NCI-H128 (cell line): ENCODE results near the gene ARID2.

ENCODE experiments used
- DNase-seq: peaks from one replicate; lab custom pipeline; 2025; ENCODE audit not compliant: unreplicated experiment; lab: John Stamatoyannopoulos, UW

Gene ARID2

DNA sequence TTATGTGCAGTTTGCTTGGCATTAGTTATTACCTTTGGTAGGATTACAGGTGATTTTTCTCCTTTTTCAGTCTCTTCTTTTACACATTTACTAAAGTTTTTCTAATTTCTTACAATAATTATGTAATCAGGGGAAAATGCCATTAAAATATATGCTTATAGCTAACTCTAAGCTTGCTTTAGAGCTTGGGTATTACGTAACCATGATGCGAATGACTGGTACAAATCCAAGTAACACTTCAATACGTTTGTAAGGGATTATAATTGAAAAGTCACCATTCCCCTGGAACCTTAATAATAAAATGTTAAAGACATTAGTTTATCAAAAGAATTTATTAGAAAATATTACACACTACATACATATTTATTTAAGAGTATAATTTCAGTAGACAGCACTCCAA is 189.3 kb downstream of the ARID2 start:
- DNase-seq = no peak

GRCh38 chr12:45928309-45928708 is 198.8 kb downstream of the ARID2 start:
- DNase-seq = no peak

GRCh38 chr12:45930369-45930768 is 200.9 kb downstream of the ARID2 start:
- DNase-seq = no peak

DNA sequence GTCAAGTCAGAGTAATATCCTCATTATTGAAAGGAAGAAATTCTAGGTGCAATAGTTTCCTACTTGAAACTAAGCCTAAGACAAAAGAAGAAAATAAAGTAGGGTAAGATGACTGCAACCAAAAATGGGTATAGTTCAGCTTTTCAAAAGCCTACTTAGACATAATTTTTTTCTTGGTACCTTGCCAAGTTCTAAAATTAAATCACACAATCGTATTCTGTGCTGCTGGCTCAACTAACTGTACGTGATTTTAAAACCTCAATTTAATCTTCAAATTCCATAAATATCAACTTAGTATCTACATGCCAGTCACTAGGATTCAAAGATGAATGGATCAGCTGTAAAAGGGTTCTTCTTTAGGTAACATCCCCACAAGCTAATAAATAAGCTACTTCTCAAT is 204.0 kb downstream of the ARID2 start:
- no peak for DNase-seq

DNA sequence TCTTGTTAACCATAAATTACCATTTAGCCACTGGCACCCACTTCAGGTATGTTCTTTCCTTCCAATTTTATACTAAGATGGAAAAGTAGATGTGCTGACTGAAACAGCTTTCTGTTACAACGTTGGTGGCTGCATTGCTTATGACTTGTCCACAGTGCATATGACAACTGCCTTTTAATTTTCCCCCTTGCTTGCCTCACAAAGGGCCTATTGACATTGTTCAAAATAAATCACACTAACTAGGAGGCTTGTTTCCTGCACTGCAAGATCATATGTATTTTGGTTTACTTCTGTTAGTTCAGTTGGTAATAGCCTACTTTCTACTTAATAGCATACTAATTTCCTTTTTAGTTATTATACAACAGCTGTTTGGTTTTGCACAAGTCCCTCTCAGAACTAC is 205.4 kb downstream of the ARID2 start:
- DNase-seq = no peak

- no peak for DNase-seq
Observed at GRCh38 chr12:45938566-45938965, 209.1 kb downstream of the ARID2 start.

- DNase-seq = no peak
Observed at GRCh38 chr12:45939759-45940158, 210.3 kb downstream of the ARID2 start.

DNA sequence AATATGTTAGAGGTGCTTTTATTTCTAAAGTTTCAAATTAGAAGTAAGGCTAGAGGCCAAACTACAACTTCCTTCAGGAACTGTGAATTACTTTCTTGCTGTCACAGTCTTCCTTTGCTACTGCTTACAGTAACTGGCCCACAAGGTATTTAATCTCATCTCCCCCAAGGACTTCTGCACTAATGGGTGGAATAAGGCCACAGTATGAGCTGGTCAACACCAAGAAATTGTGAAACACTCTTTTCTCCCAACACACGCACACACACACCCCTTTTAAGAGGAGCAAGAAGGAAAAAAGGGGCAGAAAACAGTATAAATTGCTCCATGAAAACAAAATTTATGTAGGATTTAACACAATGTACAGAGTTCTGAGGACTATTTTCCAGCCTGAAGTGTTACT is 215.3 kb downstream of the ARID2 start:
- DNase-seq = no peak

DNA sequence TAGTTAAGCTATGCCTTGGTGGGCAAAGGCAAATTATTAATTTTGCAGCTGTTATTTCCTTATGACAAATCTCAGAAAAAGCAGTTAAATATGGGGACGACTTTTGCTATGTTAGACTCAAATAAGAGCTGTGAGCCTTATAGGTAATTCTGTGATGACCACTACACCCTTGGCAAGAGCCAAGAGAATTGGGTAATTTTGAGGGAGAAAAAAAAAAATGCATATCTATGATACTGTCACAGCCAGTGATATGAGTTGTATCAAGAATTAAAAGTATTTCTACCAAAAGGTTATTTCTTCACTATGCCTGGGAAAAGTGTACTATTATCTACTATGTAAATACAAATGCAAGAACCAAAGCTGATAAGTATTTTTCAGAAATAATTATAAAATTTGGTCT is 216.9 kb downstream of the ARID2 start:
- DNase-seq = no peak

GRCh38 chr12:45948546-45948945 is 219.0 kb downstream of the ARID2 start:
- DNase-seq = no peak
